Common myeloid progenitor, CD34-positive (primary cell): ENCODE results near the gene STK16.

ENCODE experiments used
- CTCF ChIA-PET: fragments of 350-600 bp; sonication (Branson Sonifier 250); formaldehyde crosslinking; loops from one replicate; lab custom pipeline; 2021; ENCODE audit warnings: antibody characterized with exemption; lab: Charles Lee
- POLR2A ChIA-PET: fragments of 350-600 bp; sonication (Branson Sonifier 250); formaldehyde crosslinking; loops from one replicate; lab custom pipeline; 2021; ENCODE audit warnings: antibody characterized with exemption; lab: Charles Lee
- DNase-seq, 3 donors: peaks; one replicate each; pipeline versions ENCODE4 v3.0.0 to v3.0.0-alpha.2; 2013
- H3K27ac ChIP-seq, 2 experiments: 1 replicate in 1 of 2; 2 replicates in 1 of 2; pipeline ENCODE4 v1.7.0; 2013; ENCODE audit warnings: inconsistent platforms in 2 of 2, low read length in 2 of 2, mild to moderate bottlenecking in 2 of 2, low read depth in 1 of 2, moderate library complexity in 1 of 2; ENCODE audit not compliant: severe bottlenecking in 2 of 2, insufficient read depth in 1 of 2, poor library complexity in 1 of 2
- H3K27me3 ChIP-seq, 5 experiments: replicated peaks in 2 of 5; 1 replicate in 3 of 5; 2 replicates in 2 of 5; pipeline versions ENCODE4 v1.6.1 to v1.7.0; 2013; ENCODE audit warnings: low read length in 4 of 5, mild to moderate bottlenecking in 2 of 5, moderate library complexity in 2 of 5, inconsistent platforms in 1 of 5; ENCODE audit not compliant: insufficient read depth in 5 of 5, control insufficient read depth in 4 of 5
- H3K36me3 ChIP-seq, 4 experiments: 1 replicate in 2 of 4; 2 replicates in 2 of 4; pipeline versions ENCODE4 v1.6.1 to v1.7.0; 2013; ENCODE audit warnings: low read length in 3 of 4, control low read depth in 1 of 4, mild to moderate bottlenecking in 1 of 4; ENCODE audit not compliant: control insufficient read depth in 4 of 4, insufficient read depth in 4 of 4
- H3K4me1 ChIP-seq, 4 experiments: 1 replicate in 3 of 4; 2 replicates in 1 of 4; pipeline versions ENCODE4 v1.6.1 to v1.7.1; 2013; ENCODE audit warnings: low read length in 3 of 4, mild to moderate bottlenecking in 3 of 4, control low read depth in 1 of 4, inconsistent platforms in 1 of 4, moderate library complexity in 1 of 4; ENCODE audit not compliant: control insufficient read depth in 4 of 4, insufficient read depth in 4 of 4; ENCODE audit errors: control extremely low read depth in 1 of 4
- H3K4me3 ChIP-seq, 7 experiments: 1 replicate in 4 of 7; 2 replicates in 3 of 7; pipeline versions ENCODE4 v1.5.1 to v1.7.0; 2013; ENCODE audit warnings: mild to moderate bottlenecking in 7 of 7, low read length in 6 of 7, moderate library complexity in 6 of 7, inconsistent platforms in 2 of 7, low read depth in 2 of 7, control low read depth in 1 of 7; ENCODE audit not compliant: insufficient read depth in 4 of 7, control insufficient read depth in 1 of 7; ENCODE audit errors: extremely low read depth in 1 of 7
- H3K9me3 ChIP-seq, 5 experiments: 1 replicate in 4 of 5; 2 replicates in 1 of 5; pipeline versions ENCODE4 v1.6.1 to v1.7.1; 2013; ENCODE audit warnings: low read length in 4 of 5, mild to moderate bottlenecking in 2 of 5, inconsistent platforms in 1 of 5, low read depth in 1 of 5, moderate library complexity in 1 of 5; ENCODE audit not compliant: control insufficient read depth in 4 of 5, insufficient read depth in 2 of 5; ENCODE audit errors: control extremely low read depth in 1 of 5
- WGBS: methylation state at CpG from one replicate; pipeline ENCODE4 v1.1.5; 2013; ENCODE audit not compliant: insufficient coverage; 5-methylcytosine and 5-hydroxymethylcytosine counted together

The STK16 gene

GRCh38 chr2:219204425-219205164 is 40.7 kb upstream of the STK16 start:
- CTCF ChIA-PET = interaction anchor here (0.7 to 2.6 kb wide), 8 partner anchors 9 to 33 kb away, joined by 3 to 7 read pairs (median 4); partner anchors contain the start of gene CNPPD1
- WGBS = 86% methylated on average over 3 of the region's 7 CpGs
- POLR2A ChIA-PET = interaction anchor here (0.7 kb wide), 1 partner anchor 28 kb away, joined by 3 read pairs; the partner anchor contains the start of gene CNPPD1
- Histone ChIP-seq H3K4me1 (peaks cover 16 to 33% (median 32%) of the 10 kb centered on the region in 4 experiments), H3K4me3 (no peak overlapping the region), H3K36me3 (peaks cover 0 to 20% (median 4%) of the 10 kb centered on the region in 4 experiments), H3K27me3 (no peaks in the 10 kb centered on the region), H3K27ac (no peak overlapping the region), H3K9me3 (no peaks in the 10 kb centered on the region)
- DNase-seq = no peak

- H3K27me3 ChIP-seq = no peaks in the 10 kb centered on the region
- no peak overlapping the region for H3K4me3 ChIP-seq
- CTCF ChIA-PET = interaction anchor here (1.1 to 17.2 kb wide), 5 partner anchors 20 to 32 kb away, joined by 4 to 238 read pairs (median 4); partner anchors contain the start of genes CNPPD1 and SLC23A3
- 100% methylated on average over 3 of the region's 5 CpGs for WGBS
- H3K36me3 ChIP-seq = peaks cover 0 to 22% (median 4%) of the 10 kb centered on the region in 4 experiments
- no peaks in the 10 kb centered on the region for H3K9me3 ChIP-seq
- peaks cover 22 to 39% (median 38%) of the 10 kb centered on the region in 4 experiments for H3K4me1 ChIP-seq
- H3K27ac ChIP-seq = no peak overlapping the region
- DNase-seq = no peak
- POLR2A ChIA-PET = no interaction called here
Measured at GRCh38 chr2:219205165-219205538, 40.1 kb upstream of the STK16 start.

GRCh38 chr2:219205981-219206327 is 39.3 kb upstream of the STK16 start:
- H3K27ac ChIP-seq = peak overlapping the region in 1 of 2 experiments; percentile 89
- CTCF ChIA-PET = interaction anchor here (0.6 to 17.2 kb wide), 10 partner anchors 11 to 319 kb away, joined by 3 to 238 read pairs (median 4); partner anchors contain the start of genes CNPPD1, NHEJ1 and SLC23A3
- no peaks in the 10 kb centered on the region for H3K27me3 ChIP-seq
- peak overlapping the region; percentile 38 to 90 (median 78) for H3K4me3 ChIP-seq
- no peak for DNase-seq
- 19% methylated on average over 6 of the region's 7 CpGs for whole genome bisulfite sequencing
- peaks cover 23 to 47% (median 46%) of the 10 kb centered on the region in 4 experiments for H3K4me1 ChIP-seq
- POLR2A ChIA-PET = interaction anchor here (1.3 to 1.8 kb wide), 3 partner anchors 23 to 49 kb away, joined by 4 to 6 read pairs (median 4); partner anchors contain the start of genes ANKZF1 and ATG9A
- peaks cover 0 to 25% (median 4%) of the 10 kb centered on the region in 4 experiments for H3K36me3 ChIP-seq
- H3K9me3 ChIP-seq = no peaks in the 10 kb centered on the region

GRCh38 chr2:219206328-219207133 is 38.7 kb upstream of the STK16 start, which contains the start of gene ZFAND2B:
ZFAND2B (plus strand) TSS chr2:219206782; CDS start chr2:219206988, 206 bp downstream.
- peak within 1 kb of the TSS; percentile 38 to 90 (median 78) for H3K4me3 ChIP-seq
- POLR2A ChIA-PET = interaction anchor here (1.3 to 1.8 kb wide), 3 partner anchors 23 to 48 kb away, joined by 4 to 6 read pairs (median 4); partner anchors contain the start of genes ANKZF1 and ATG9A
- H3K4me1 ChIP-seq = peaks cover 23 to 52% (median 51%) of the 10 kb centered on the region in 4 experiments
- H3K27me3 ChIP-seq = no peaks in the 10 kb centered on the region
- H3K27ac ChIP-seq = peak within 1 kb of the TSS; percentile 46 to 89
- peaks cover 0 to 25% (median 4%) of the 10 kb centered on the region in 4 experiments for H3K36me3 ChIP-seq
- peak; percentile 94 to 98 (median 97) for DNase-seq
- WGBS = under 1% methylated on average over 42 of the region's 76 CpGs
- CTCF ChIA-PET = interaction anchor here (0.6 to 17.2 kb wide), 11 partner anchors 10 to 320 kb away, joined by 3 to 238 read pairs (median 4); partner anchors contain the start of genes CNPPD1, NHEJ1 and SLC23A3
- no peaks in the 10 kb centered on the region for H3K9me3 ChIP-seq

GRCh38 chr2:219207134-219207883 is 38.0 kb upstream of the STK16 start:
- POLR2A ChIA-PET = interaction anchor here (1.3 to 1.8 kb wide), 2 partner anchors 22 to 36 kb away, joined by 4 to 6 read pairs; partner anchors contain the start of genes ANKZF1 and ATG9A
- WGBS = 25% methylated on average over 17 of the region's 22 CpGs
- peak overlapping the region; percentile 34 to 89 for H3K27ac ChIP-seq
- peaks cover 0 to 25% (median 4%) of the 10 kb centered on the region in 4 experiments for H3K36me3 ChIP-seq
- no peak for DNase-seq
- peak overlapping the region in 6 of 7 experiments; percentile 61 to 90 (median 76) for H3K4me3 ChIP-seq
- CTCF ChIA-PET = interaction anchor here (0.6 to 17.2 kb wide), 11 partner anchors 11 to 88 kb away, joined by 3 to 238 read pairs (median 4); partner anchors contain the start of genes ABCB6, CNPPD1, NHEJ1 and SLC23A3
- H3K9me3 ChIP-seq = no peaks in the 10 kb centered on the region
- H3K27me3 ChIP-seq = no peaks in the 10 kb centered on the region
- peaks cover 23 to 52% (median 51%) of the 10 kb centered on the region in 4 experiments for H3K4me1 ChIP-seq
